GM21367 (cell line): ENCODE data around the gene FAM193A.
"Not testable (repeated sequence)": the region's sequence is repeated elsewhere in the genome, so short reads cannot be mapped to it uniquely, and the experiment has no call there.

Experiments
- ATAC-seq: cut with Tn5 transposase; IDR thresholded peaks from one replicate; pipeline ENCODE4 v1.9.1; 2021; ENCODE audit not compliant: unreplicated experiment

Gene FAM193A

GRCh38 chr4:2606960-2607506 is 70.6 kb downstream of the FAM193A start:
- no peak for ATAC-seq

- no peak for ATAC-seq
Observed at GRCh38 chr4:2607822-2608221, 71.4 kb downstream of the FAM193A start.

GRCh38 chr4:2608291-2608690 is 71.8 kb downstream of the FAM193A start:
- ATAC-seq, result no peak

GRCh38 chr4:2615821-2616220 is 79.4 kb downstream of the FAM193A start:
- ATAC-seq, result no peak

- no peak for ATAC-seq
Observed at GRCh38 chr4:2617955-2618354, 81.5 kb downstream of the FAM193A start.

- not testable (repeated sequence) for ATAC-seq
Observed at GRCh38 chr4:2618729-2619128, 82.3 kb downstream of the FAM193A start.

GRCh38 chr4:2619459-2619858 is 83.0 kb downstream of the FAM193A start:
- no peak for ATAC-seq

GRCh38 chr4:2621419-2621818 is 85.0 kb downstream of the FAM193A start:
- ATAC-seq, result no peak

- no peak for ATAC-seq
Observed at GRCh38 chr4:2623442-2623841, 87.0 kb downstream of the FAM193A start.

- no peak for ATAC-seq
Observed at GRCh38 chr4:2624782-2625530, 88.5 kb downstream of the FAM193A start.

GRCh38 chr4:2626231-2626630 is 89.8 kb downstream of the FAM193A start:
- ATAC-seq, result no peak

GRCh38 chr4:2630556-2631273 is 94.3 kb downstream of the FAM193A start:
- ATAC-seq, result no peak

- no peak for ATAC-seq
Observed at GRCh38 chr4:2634014-2634413, 97.6 kb downstream of the FAM193A start.

- ATAC-seq, result no peak
Observed at GRCh38 chr4:2636331-2636730, 99.9 kb downstream of the FAM193A start.

GRCh38 chr4:2636994-2637393 is 100.5 kb downstream of the FAM193A start:
- ATAC-seq, result not testable (repeated sequence)

- ATAC-seq, result no peak
Observed at GRCh38 chr4:2637956-2638552, 101.6 kb downstream of the FAM193A start.

- no peak for ATAC-seq
Observed at GRCh38 chr4:2638730-2639129, 102.3 kb downstream of the FAM193A start.

GRCh38 chr4:2642968-2643367 is 106.5 kb downstream of the FAM193A start:
- no peak for ATAC-seq

GRCh38 chr4:2643555-2643954 is 107.1 kb downstream of the FAM193A start:
- ATAC-seq, result no peak

GRCh38 chr4:2646396-2647149 is 110.1 kb downstream of the FAM193A start:
- ATAC-seq, result no peak
